ENCODE results near the gene ITSN2. TPM values are rescaled to one million over a fixed set of nuclear protein-coding genes. Genes with fewer than 3 reads are reported as not detected.
A peak's percentile ranks its signal among the peaks of the same experiment; 100 is the strongest.

Gene ITSN2
- total and polyA plus RNA-seq, 2 of the 8 experiments (the other 6 are each of a cell fraction or from before 2014, with no cell fraction given) = 9.3 to 17.0 TPM

DNA sequence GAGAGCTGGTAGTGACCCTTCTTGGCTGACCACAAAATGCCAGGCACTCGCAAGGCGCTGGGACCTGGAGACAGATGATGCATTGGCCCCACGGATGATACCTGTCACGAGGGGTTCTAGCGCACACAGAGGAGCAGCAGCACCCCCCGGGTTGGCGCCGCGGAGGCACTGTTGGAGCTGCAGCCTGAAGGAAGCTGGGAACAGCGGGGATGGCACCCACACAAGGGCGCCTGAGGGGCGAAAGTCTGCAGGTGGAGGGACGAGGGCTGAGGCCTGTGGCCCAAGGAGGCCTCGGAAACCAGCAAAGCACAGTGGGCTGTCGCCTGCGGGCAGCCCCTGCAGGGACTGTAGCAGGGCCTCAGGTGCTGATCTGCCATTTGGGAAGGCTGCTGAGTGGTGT, 151.8 kb downstream of the ITSN2 start:
- 0 out of 2 replicates have a peak overlapping the region, but pooled peaks have one; percentile 15 for H4K8ac ChIP-seq (ENCODE audit: extremely low read depth, insufficient read depth, low read length)
- H3K27me3 ChIP-seq (replicated peaks in 1 of 4; ENCODE audit: control insufficient read depth in 3 of 4, extremely low read depth in 1 of 4, insufficient read depth in 3 of 4, low read length in 3 of 4) = no peaks in the 10 kb centered on the region
- no peak overlapping the region for H2BK120ac ChIP-seq (replicated peaks; ENCODE audit: low read depth, low read length)
- H3K79me1 ChIP-seq (ENCODE audit: low read depth, low read length) = no peaks in the 10 kb centered on the region
- no peak overlapping the region for H3K4me3 ChIP-seq (ENCODE audit: extremely low read depth in 1 of 4, insufficient read depth in 2 of 4, low read depth in 3 of 4, low read length in 4 of 4)
- H3K9me3 ChIP-seq (ENCODE audit: insufficient read depth in 2 of 2, low read depth in 1 of 2, low read length in 1 of 2) = no peaks in the 10 kb centered on the region
- H2BK15ac ChIP-seq (ENCODE audit: low read length) = no peak overlapping the region
- H3K56ac ChIP-seq (replicated peaks; ENCODE audit: insufficient read length, low read depth, low read length) = no peak overlapping the region
- H3K23ac ChIP-seq (ENCODE audit: insufficient read length) = no peak overlapping the region
- no peak overlapping the region for H3K4me2 ChIP-seq (ENCODE audit: insufficient read depth in 1 of 2, low read depth in 2 of 2, low read length in 2 of 2)
- no peak overlapping the region for H4K5ac ChIP-seq (ENCODE audit: insufficient read length, low read depth, low read length)
- no peak overlapping the region for H2AFZ ChIP-seq (ENCODE audit: low read length)
- H4K20me1 ChIP-seq (replicated peaks in 1 of 2; ENCODE audit: control insufficient read depth in 1 of 2, insufficient read depth in 2 of 2, low read length in 2 of 2) = no peaks in the 10 kb centered on the region
- DNase-seq (ENCODE audit: low read depth in 1 of 2, low spot score in 2 of 2) = no peak
- H3K79me2 ChIP-seq (ENCODE audit: control insufficient read depth in 1 of 2, insufficient read depth in 2 of 2, low read length in 2 of 2) = no peaks in the 10 kb centered on the region
- FAIRE-seq = no peak
- H2BK20ac ChIP-seq (ENCODE audit: low read length) = no peak overlapping the region
- ChIA-PET POLR2A (ENCODE audit: partially characterized antibody) (no interaction called here), CTCF (ENCODE audit: partially characterized antibody) (interaction anchor here (0.7 to 1.7 kb wide), 3 partner anchors 8 to 25 kb away, joined by 3 to 7 read pairs (median 3); no protein-coding TSS in a partner anchor)
- no peak overlapping the region for H2BK5ac ChIP-seq (ENCODE audit: low read depth, low read length)
- no peak overlapping the region for H3K14ac ChIP-seq (ENCODE audit: insufficient read length)
- H3K23me2 ChIP-seq (ENCODE audit: low read depth, low read length) = no peaks in the 10 kb centered on the region
- H3K9ac ChIP-seq (replicated peaks in 1 of 4; ENCODE audit: extremely low read depth in 1 of 4, low read depth in 3 of 4, low read length in 3 of 4) = no peak overlapping the region
- H3K36me3 ChIP-seq (ENCODE audit: control insufficient read depth in 2 of 4, insufficient read depth in 4 of 4, low read length in 3 of 4) = no peaks in the 10 kb centered on the region
- no peaks in the 10 kb centered on the region; a peak in 1 of 7 replicates for H3K4me1 ChIP-seq (replicated peaks in 1 of 4; ENCODE audit: control insufficient read depth in 3 of 4, insufficient read depth in 4 of 4, low read length in 3 of 4)
- H2BK12ac ChIP-seq (ENCODE audit: low read depth, low read length) = no peak overlapping the region
- H4K91ac ChIP-seq (replicated peaks; ENCODE audit: insufficient read length, low read length) = no peak overlapping the region
- 85% methylated on average over 15 of the region's 16 CpGs; no CpG with 5 or more reads in 1 of the 2 experiments for WGBS, 2 experiments (ENCODE audit: extremely low coverage in 1 of 2, insufficient coverage in 1 of 2, insufficient read length in 1 of 2, insufficient replicate concordance in 2 of 2, low coverage in 1 of 2, low lambda C conversion rate in 2 of 2, missing lambda C conversion rate in 1 of 2)
- no peak overlapping the region for H3K18ac ChIP-seq (ENCODE audit: extremely low read depth, low read length)
- no peak overlapping the region for H3K27ac ChIP-seq (ENCODE audit: low read depth, low read length)
- no peak overlapping the region for H2AK5ac ChIP-seq (ENCODE audit: low read depth, low read length)
- H3K4ac ChIP-seq (replicated peaks; ENCODE audit: insufficient read length, low read depth, low read length) = no peak overlapping the region
- TF ChIP-seq HDAC6 (IDR thresholded peaks at IDR 0.05; ENCODE audit: low read depth, low read length) (no peak), KDM4A (IDR thresholded peaks at IDR 0.05; ENCODE audit: low read depth, low read length, severe bottlenecking) (no peak), YY1 (IDR thresholded peaks at IDR 0.05; ENCODE audit: low read depth, low read length) (no peak), BCL11A (IDR thresholded peaks at IDR 0.05; ENCODE audit: low read depth in 2 of 2, low read length in 2 of 2) (no peak), CTBP2 (IDR thresholded peaks at IDR 0.05; ENCODE audit: borderline replicate concordance, insufficient read depth, insufficient read length, low read length) (no peak), EGR1 (IDR thresholded peaks at IDR 0.05; ENCODE audit: borderline replicate concordance, low read depth, low read length) (no peak), EP300 (IDR thresholded peaks at IDR 0.05; ENCODE audit: borderline replicate concordance in 1 of 2, low read depth in 2 of 2, low read length in 2 of 2) (no peak), NRF1 (IDR thresholded peaks at IDR 0.05; ENCODE audit: low read depth, low read length) (no peak), KDM5A (IDR thresholded peaks at IDR 0.05; ENCODE audit: low read length) (no peak), TEAD4 (IDR thresholded peaks at IDR 0.05; ENCODE audit: low read depth, low read length) (no peak), SIN3A (conservative IDR thresholded peaks at IDR 0.05 in 1 of 2, IDR thresholded peaks at IDR 0.05 in 1 of 2; ENCODE audit: low read depth in 1 of 2, low read length in 2 of 2) (no peak), FOSL1 (IDR thresholded peaks at IDR 0.05; ENCODE audit: insufficient read depth, low read depth, low read length) (no peak), POU5F1 (IDR thresholded peaks at IDR 0.05; ENCODE audit: low read depth, low read length) (no peak)
- TF ChIP-seq, protein P1, sequence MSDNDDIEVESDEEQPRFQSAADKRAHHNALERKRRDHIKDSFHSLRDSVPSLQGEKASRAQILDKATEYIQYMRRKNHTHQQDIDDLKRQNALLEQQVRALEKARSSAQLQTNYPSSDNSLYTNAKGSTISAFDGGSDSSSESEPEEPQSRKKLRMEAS (IDR thresholded peaks at IDR 0.05) = no peak

Measured in H1 (cell line).